ENCODE data around the gene AP5M1. TPM values are rescaled to one million over a fixed set of nuclear protein-coding genes. Genes with fewer than 3 reads are reported as not detected.

AP5M1 gene
- total RNA-seq, 2 donors from 2014 or later, result 17.5 to 22.6 TPM

GRCh38 chr14:57299511-57299910 is 30.7 kb downstream of the AP5M1 start:
- H3K4me3 ChIP-seq, result no peak overlapping the region
- WGBS, result 71% methylated on average over 3 of the region's 3 CpGs
- TF ChIP-seq CTCF (IDR thresholded peaks at IDR 0.05) (no peak), POLR2AphosphoS5 (IDR thresholded peaks at IDR 0.05) (no peak), POLR2A (IDR thresholded peaks at IDR 0.05) (no peak)
- no peaks in the 10 kb centered on the region for H3K36me3 ChIP-seq
- no peaks in the 10 kb centered on the region for H3K27me3 ChIP-seq (replicated peaks; ENCODE audit: insufficient read depth)
- DNase-seq (ENCODE audit: low spot score), result no peak
- intact Hi-C loops (cut with DNase I), result no loop called here
- no peaks in the 10 kb centered on the region for H3K9me3 ChIP-seq
- no peak overlapping the region for H3K27ac ChIP-seq
- H3K4me1 ChIP-seq (replicated peaks), result no peaks in the 10 kb centered on the region

- Histone ChIP-seq H3K9me3 (no peaks in the 10 kb centered on the region), H3K4me1 (replicated peaks) (no peaks in the 10 kb centered on the region), H3K36me3 (no peaks in the 10 kb centered on the region), H3K27me3 (replicated peaks; ENCODE audit: insufficient read depth) (no peaks in the 10 kb centered on the region), H3K4me3 (no peak overlapping the region), H3K27ac (no peak overlapping the region)
- WGBS, result 82% methylated on average over 5 of the region's 5 CpGs
- intact Hi-C loops (cut with DNase I), result no loop called here
- DNase-seq (ENCODE audit: low spot score), result no peak
- TF ChIP-seq POLR2AphosphoS5 (IDR thresholded peaks at IDR 0.05), result no peak
- TF ChIP-seq POLR2A (IDR thresholded peaks at IDR 0.05), result no peak
- no peak for TF ChIP-seq CTCF (IDR thresholded peaks at IDR 0.05)
Measured at GRCh38 chr14:57302883-57303282, 34.1 kb downstream of the AP5M1 start.

- no peaks in the 10 kb centered on the region for H3K9me3 ChIP-seq
- no peak overlapping the region for H3K27ac ChIP-seq
- intact Hi-C loops (cut with DNase I), result loop anchor here (5.0 kb wide), 1 partner anchor 822 kb away; no protein-coding TSS in a partner anchor
- TF ChIP-seq CTCF (IDR thresholded peaks at IDR 0.05), result no peak
- no peaks in the 10 kb centered on the region for H3K27me3 ChIP-seq (replicated peaks; ENCODE audit: insufficient read depth)
- DNase-seq (ENCODE audit: low spot score), result no peak
- 66% methylated on average over 7 of the region's 7 CpGs for WGBS
- H3K4me3 ChIP-seq, result no peak overlapping the region
- H3K4me1 ChIP-seq (replicated peaks), result no peaks in the 10 kb centered on the region
- H3K36me3 ChIP-seq, result no peaks in the 10 kb centered on the region
Measured at GRCh38 chr14:57314396-57315089, 45.8 kb downstream of the AP5M1 start.

GRCh38 chr14:57317248-57317833 is 48.6 kb downstream of the AP5M1 start:
- no peaks in the 10 kb centered on the region for H3K9me3 ChIP-seq
- DNase-seq (ENCODE audit: low spot score), result peak; percentile 71
- no peak overlapping the region for H3K4me3 ChIP-seq
- no peaks in the 10 kb centered on the region for H3K36me3 ChIP-seq
- 1% methylated on average over 3 of the region's 3 CpGs for WGBS
- TF ChIP-seq POLR2AphosphoS5 (IDR thresholded peaks at IDR 0.05) (no peak), CTCF (IDR thresholded peaks at IDR 0.05) (peak; percentile 30 to 78 (median 69)), POLR2A (IDR thresholded peaks at IDR 0.05) (no peak)
- no peaks in the 10 kb centered on the region for H3K4me1 ChIP-seq (replicated peaks)
- no peak overlapping the region for H3K27ac ChIP-seq
- no peaks in the 10 kb centered on the region for H3K27me3 ChIP-seq (replicated peaks; ENCODE audit: insufficient read depth)
- intact Hi-C loops (cut with DNase I), result no loop called here

- intact Hi-C loops (cut with DNase I), result no loop called here
- Histone ChIP-seq H3K9me3 (no peaks in the 10 kb centered on the region), H3K27me3 (replicated peaks; ENCODE audit: insufficient read depth) (no peaks in the 10 kb centered on the region), H3K4me3 (no peak overlapping the region), H3K27ac (no peak overlapping the region), H3K36me3 (no peaks in the 10 kb centered on the region), H3K4me1 (replicated peaks) (no peaks in the 10 kb centered on the region)
- TF ChIP-seq POLR2A (IDR thresholded peaks at IDR 0.05) (no peak), CTCF (IDR thresholded peaks at IDR 0.05) (no peak), POLR2AphosphoS5 (IDR thresholded peaks at IDR 0.05) (no peak)
- 58% methylated on average over 2 of the region's 2 CpGs for WGBS
- no peak for DNase-seq (ENCODE audit: low spot score)
Measured at GRCh38 chr14:57319636-57320192, 50.9 kb downstream of the AP5M1 start.
